Stimulated activated CD4-positive, alpha-beta T cell treated with anti-CD3 and anti-CD28 coated beads, Interleukin-1b, Interleukin-23, amount 100 ng/mL, for 24 hours (primary cell): ENCODE measurements around the gene NEK5.
A peak's percentile ranks its signal among the peaks of the same experiment; 100 is the strongest.

Experiments used
- DNase-seq, 4 experiments: peaks; one replicate each; pipeline ENCODE4 v3.0.0-alpha.2; 2020; ENCODE audit warnings: low read depth in 4 of 4, low spot score in 1 of 4

The NEK5 gene

GRCh38 chr13:52016296-52016695 is 112.6 kb downstream of the NEK5 start:
- DNase-seq: no peak

- DNase-seq: no peak
These were observed 116.4 kb downstream of the NEK5 start for GRCh38 chr13:52012512-52012836.

GRCh38 chr13:52011632-52012511 is 117.0 kb downstream of the NEK5 start, which contains the start of gene ALG11:
TSS of gene ALG11 (plus strand) at chr13:52012398. CDS start at chr13:52012419, 21 bp downstream.
- peak; percentile 99 for DNase-seq

- DNase-seq: peak in 3 of 4 experiments; percentile 1 to 7 (median 7)
These were observed 117.8 kb downstream of the NEK5 start, which contains the start of gene ATP7B for GRCh38 chr13:52010890-52011631. TSS of gene ATP7B (minus strand) at chr13:52011450. CDS start at chr13:52011337, 113 bp downstream.

GRCh38 chr13:52009946-52010345 is 118.9 kb downstream of the NEK5 start:
- DNase-seq: no peak

GRCh38 chr13:52006523-52007245 is 122.2 kb downstream of the NEK5 start:
- DNase-seq: no peak

GRCh38 chr13:52005841-52006522 is 122.9 kb downstream of the NEK5 start:
- DNase-seq: no peak

- DNase-seq: no peak
These were observed 124.2 kb downstream of the NEK5 start for GRCh38 chr13:52004511-52005170.

- DNase-seq: no peak
These were observed 125.3 kb downstream of the NEK5 start for GRCh38 chr13:52003541-52003940.

GRCh38 chr13:52002361-52002760 is 126.5 kb downstream of the NEK5 start:
- no peak for DNase-seq

GRCh38 chr13:52001120-52001731 is 127.6 kb downstream of the NEK5 start:
- DNase-seq: no peak

GRCh38 chr13:51999921-52000320 is 129.0 kb downstream of the NEK5 start:
- DNase-seq: no peak

GRCh38 chr13:51999510-51999911 is 129.4 kb downstream of the NEK5 start:
- DNase-seq: no peak

- DNase-seq: no peak
These were observed 130.0 kb downstream of the NEK5 start for GRCh38 chr13:51998723-51999509.

GRCh38 chr13:51997641-51998330 is 131.1 kb downstream of the NEK5 start:
- DNase-seq: no peak

GRCh38 chr13:51997186-51997585 is 131.7 kb downstream of the NEK5 start:
- no peak for DNase-seq

GRCh38 chr13:51996641-51997040 is 132.2 kb downstream of the NEK5 start:
- no peak for DNase-seq

- DNase-seq: no peak
These were observed 133.0 kb downstream of the NEK5 start for GRCh38 chr13:51995677-51996551.
